PC-9 (cell line): ENCODE data around the gene KCNK5. TPM values are rescaled to one million over a fixed set of nuclear protein-coding genes. Genes with fewer than 3 reads are reported as not detected.

ENCODE experiments used
- BruUV-seq: library from RNA; stranded (reverse); fragments of 400-500 nt; replicated peaks from 2 replicates; lab custom pipeline; 2021; lab: Mats Ljungman, UMichigan
- CTCF ChIA-PET: fragments of 300-600 bp; sonication (Branson Sonifier 250); formaldehyde crosslinking; loops from one replicate; lab custom pipeline; 2022; ENCODE audit warnings: antibody characterized with exemption; lab: Charles Lee
- POLR2A ChIA-PET: fragments of 300-600 bp; sonication (Branson Sonifier 250); formaldehyde crosslinking; loops from one replicate; lab custom pipeline; 2022; ENCODE audit warnings: antibody characterized with exemption; ENCODE audit not compliant: unreplicated experiment; lab: Charles Lee
- DNase-seq, 2 experiments: peaks; one replicate each; pipeline versions ENCODE4 v3.0.0 to v3.0.0-alpha.2; 2015 to 2022; ENCODE audit warnings: mixed read lengths in 1 of 2
- H2AFZ ChIP-seq: fragments of 200-600 bp; sonication (generic); 2 replicates; pipeline ENCODE4 v1.8.1; 2017; ENCODE audit warnings: antibody characterized with exemption
- H3F3A ChIP-seq: fragments of 200-600 bp; sonication (generic); 2 replicates; pipeline ENCODE4 v1.8.1; 2017; ENCODE audit warnings: antibody characterized with exemption, mild to moderate bottlenecking, low read depth; ENCODE audit not compliant: insufficient read depth
- H3K27ac ChIP-seq: fragments of 200-600 bp; sonication (generic); 2 replicates; pipeline ENCODE4 v1.6.1; 2016; ENCODE audit warnings: mixed run types
- H3K27me3 ChIP-seq: fragments of 200-600 bp; sonication (generic); 2 replicates; pipeline ENCODE4 v1.6.1; 2016; ENCODE audit warnings: low read depth, mixed run types; ENCODE audit not compliant: insufficient read depth
- H3K36me3 ChIP-seq: fragments of 200-600 bp; sonication (generic); 2 replicates; pipeline ENCODE4 v1.6.1; 2016; ENCODE audit warnings: low read depth, mixed run types
- H3K4me1 ChIP-seq: fragments of 200-600 bp; sonication (generic); replicated peaks from 2 replicates; pipeline ENCODE4 v1.6.1; 2016; ENCODE audit warnings: mixed run types; ENCODE audit not compliant: insufficient read depth
- H3K4me2 ChIP-seq: fragments of 200-600 bp; sonication (generic); 2 replicates; pipeline ENCODE4 v1.6.1; 2017; ENCODE audit warnings: mixed run types
- H3K4me3 ChIP-seq: fragments of 200-600 bp; sonication (generic); 2 replicates; pipeline ENCODE4 v1.6.1; 2016; ENCODE audit warnings: mixed run types
- H3K79me2 ChIP-seq: fragments of 200-600 bp; sonication (generic); 2 replicates; pipeline ENCODE4 v1.6.1; 2017; ENCODE audit warnings: low read depth, mixed run types
- H3K9me2 ChIP-seq: fragments of 200-600 bp; sonication (generic); 2 replicates; pipeline ENCODE4 v1.8.1; 2017; ENCODE audit warnings: mild to moderate bottlenecking; ENCODE audit not compliant: insufficient read depth
- H3K9me3 ChIP-seq: fragments of 200-600 bp; sonication (generic); 2 replicates; pipeline ENCODE4 v1.8.1; 2016; ENCODE audit warnings: low read depth; ENCODE audit not compliant: insufficient read depth
- H4K20me1 ChIP-seq: fragments of 200-600 bp; sonication (generic); 2 replicates; pipeline ENCODE4 v1.8.1; 2017; ENCODE audit not compliant: insufficient read depth
- EZH2 ChIP-seq: fragments of 200-600 bp; sonication (generic); IDR thresholded peaks from 2 replicates; pipeline ENCODE4 v1.8.0; 2017; ENCODE audit warnings: antibody characterized with exemption, low read depth
- intact Hi-C: fragments of 100-400 bp; cut with micrococcal nuclease; formaldehyde crosslinking; loops from one replicate; pipeline ENCODE4 v1.10.0; 2022; ENCODE audit not compliant: unreplicated experiment
- total RNA-seq: library from RNA; stranded (reverse); gene quantifications from 2 replicates; pipeline ENCODE4 v1.2.3, GENCODE V29; 2021
- TF ChIP-seq, protein P1 (sequence below): fragments of 200-600 bp; sonication (generic); conservative IDR thresholded peaks from 2 replicates; pipeline ENCODE4 v1.6.1; 2017; ENCODE audit warnings: mixed run types, antibody characterized with exemption, mild to moderate bottlenecking, moderate library complexity

The KCNK5 gene
- total RNA-seq, 1 experiment from 2014 or later: 11.9 TPM

GRCh38 chr6:39199231-39199940, 29.9 kb downstream of the KCNK5 start:
- Histone ChIP-seq H4K20me1 (no peaks in the 10 kb centered on the region), H3K27me3 (no peaks in the 10 kb centered on the region), H3K4me3 (no peak overlapping the region), H3K9me3 (no peaks in the 10 kb centered on the region), H3K9me2 (no peaks in the 10 kb centered on the region), H3K27ac (no peak overlapping the region), H3F3A (peaks cover 23% of the 10 kb centered on the region), H3K4me2 (peak overlapping the region; percentile 44; the same call in 1 of the 2 replicates), H3K4me1 (peaks cover 82% of the 10 kb centered on the region), H3K79me2 (peaks cover 82% of the 10 kb centered on the region), H2AFZ (no peak overlapping the region), H3K36me3 (peaks cover 15% of the 10 kb centered on the region)
- ChIA-PET POLR2A (no interaction called here), CTCF (interaction anchor here (1.6 kb wide), 1 partner anchor 9 kb away, joined by 5 read pairs; no protein-coding TSS in a partner anchor)
- no peak for DNase-seq
- no TSS peak for BruUV-seq
- intact Hi-C loops: no loop called here
- TF ChIP-seq, protein P1, sequence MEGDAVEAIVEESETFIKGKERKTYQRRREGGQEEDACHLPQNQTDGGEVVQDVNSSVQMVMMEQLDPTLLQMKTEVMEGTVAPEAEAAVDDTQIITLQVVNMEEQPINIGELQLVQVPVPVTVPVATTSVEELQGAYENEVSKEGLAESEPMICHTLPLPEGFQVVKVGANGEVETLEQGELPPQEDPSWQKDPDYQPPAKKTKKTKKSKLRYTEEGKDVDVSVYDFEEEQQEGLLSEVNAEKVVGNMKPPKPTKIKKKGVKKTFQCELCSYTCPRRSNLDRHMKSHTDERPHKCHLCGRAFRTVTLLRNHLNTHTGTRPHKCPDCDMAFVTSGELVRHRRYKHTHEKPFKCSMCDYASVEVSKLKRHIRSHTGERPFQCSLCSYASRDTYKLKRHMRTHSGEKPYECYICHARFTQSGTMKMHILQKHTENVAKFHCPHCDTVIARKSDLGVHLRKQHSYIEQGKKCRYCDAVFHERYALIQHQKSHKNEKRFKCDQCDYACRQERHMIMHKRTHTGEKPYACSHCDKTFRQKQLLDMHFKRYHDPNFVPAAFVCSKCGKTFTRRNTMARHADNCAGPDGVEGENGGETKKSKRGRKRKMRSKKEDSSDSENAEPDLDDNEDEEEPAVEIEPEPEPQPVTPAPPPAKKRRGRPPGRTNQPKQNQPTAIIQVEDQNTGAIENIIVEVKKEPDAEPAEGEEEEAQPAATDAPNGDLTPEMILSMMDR: no peak
- TF ChIP-seq EZH2: no peak

- Histone ChIP-seq H2AFZ (no peak overlapping the region), H3F3A (peaks cover 18% of the 10 kb centered on the region; the same call in 1 of the 2 replicates), H3K27ac (no peak overlapping the region), H3K4me2 (no peak overlapping the region), H3K4me1 (peaks cover 78% of the 10 kb centered on the region), H3K9me3 (no peaks in the 10 kb centered on the region), H3K79me2 (peaks cover 80% of the 10 kb centered on the region), H3K9me2 (no peaks in the 10 kb centered on the region), H3K36me3 (peaks cover 18% of the 10 kb centered on the region), H3K4me3 (no peak overlapping the region), H3K27me3 (no peaks in the 10 kb centered on the region), H4K20me1 (no peaks in the 10 kb centered on the region)
- TF ChIP-seq, protein P1: no peak
- TF ChIP-seq EZH2: no peak
- CTCF ChIA-PET: no interaction called here
- BruUV-seq: no TSS peak
- intact Hi-C loops: no loop called here
- POLR2A ChIA-PET: no interaction called here
- DNase-seq: no peak
Observed at GRCh38 chr6:39198528-39198927, 30.7 kb downstream of the KCNK5 start.

DNA sequence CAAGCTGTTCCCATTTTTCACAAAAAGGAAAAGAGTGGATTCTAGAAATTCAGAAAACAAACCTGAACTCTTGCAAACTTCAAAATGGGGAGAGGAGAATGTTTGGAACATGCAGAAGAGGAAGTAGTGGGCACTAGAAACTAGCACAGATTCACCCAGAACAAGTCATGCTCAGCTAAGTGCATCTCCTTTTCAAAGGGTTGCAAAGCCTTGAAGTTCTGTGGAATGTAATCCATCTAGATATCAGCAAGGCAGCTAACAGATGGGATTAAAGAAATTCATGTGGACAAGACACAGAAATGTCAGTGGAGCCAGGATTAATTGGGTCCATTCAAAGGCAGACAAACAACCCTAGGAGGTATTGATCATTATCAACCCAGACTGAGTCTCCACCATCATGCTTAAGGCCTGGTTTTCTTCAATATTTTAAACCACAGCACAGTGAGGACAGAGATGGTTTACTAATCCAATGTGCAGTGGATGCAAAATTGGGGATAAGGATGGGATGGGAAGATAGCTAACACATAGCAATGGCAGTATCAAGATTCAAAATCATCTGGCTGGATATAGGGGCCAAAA, 31.3 kb downstream of the KCNK5 start:
- Histone ChIP-seq H4K20me1 (no peaks in the 10 kb centered on the region), H2AFZ (no peak overlapping the region), H3F3A (peaks cover 13% of the 10 kb centered on the region; the same call in 1 of the 2 replicates), H3K9me3 (no peaks in the 10 kb centered on the region), H3K36me3 (peaks cover 18% of the 10 kb centered on the region), H3K79me2 (peaks cover 78% of the 10 kb centered on the region), H3K4me2 (no peak overlapping the region), H3K4me3 (no peak overlapping the region), H3K4me1 (peaks cover 77% of the 10 kb centered on the region), H3K27ac (no peak overlapping the region), H3K27me3 (no peaks in the 10 kb centered on the region), H3K9me2 (no peaks in the 10 kb centered on the region)
- ChIA-PET POLR2A (no interaction called here), CTCF (interaction anchor here (1.0 kb wide), 1 partner anchor 71 kb away, joined by 3 read pairs; no protein-coding TSS in a partner anchor)
- BruUV-seq: no TSS peak
- no peak for TF ChIP-seq EZH2
- TF ChIP-seq, protein P1: no peak
- intact Hi-C loops: no loop called here
- DNase-seq: no peak
